HepG2 (cell line): ENCODE results near the gene SETD5. TPM values are rescaled to one million over a fixed set of nuclear protein-coding genes. Genes with fewer than 3 reads are reported as not detected.
A peak's percentile ranks its signal among the peaks of the same experiment; 100 is the strongest.

Experiments
- FOXM1 ChIP-seq: sonication (generic); formaldehyde crosslinking; IDR thresholded peaks from 2 replicates; pipeline ENCODE4 v1.5.0; 2020; ENCODE audit warnings: missing genetic modification reagents
- MYC ChIP-seq: sonication (generic); formaldehyde crosslinking; IDR thresholded peaks from 2 replicates; pipeline ENCODE4 v1.9.0; 2021; ENCODE audit warnings: missing genetic modification reagents, borderline replicate concordance
- NCOA1 ChIP-seq: sonication (generic); formaldehyde crosslinking; IDR thresholded peaks from 2 replicates; pipeline ENCODE4 v1.9.0; 2021; ENCODE audit warnings: missing genetic modification reagents
- NR1H2 ChIP-seq: sonication (generic); formaldehyde crosslinking; IDR thresholded peaks from 2 replicates; pipeline ENCODE4 v1.8.1; 2022; ENCODE audit warnings: low read depth, missing genetic modification reagents, borderline replicate concordance
- NR2F1 ChIP-seq, 2 experiments: fragments of 450-650 bp in 1 of 2; formaldehyde crosslinking in 1 of 2; IDR thresholded peaks; 2 replicates each; pipeline versions ENCODE4 v1.5.0 to v1.6.1; 2016 to 2020; ENCODE audit warnings: mild to moderate bottlenecking in 1 of 2, missing compliant biosample characterization in 1 of 2, missing genetic modification reagents in 1 of 2, moderate library complexity in 1 of 2
- TAF1 ChIP-seq: sonication (generic); formaldehyde crosslinking; IDR thresholded peaks from 2 replicates; pipeline ENCODE4 v1.4.0; 2020; ENCODE audit warnings: missing genetic modification reagents
- TCF12 ChIP-seq, 2 experiments: fragments of 450-650 bp in 1 of 2; sonication (generic) in 1 of 2; formaldehyde crosslinking in 1 of 2; IDR thresholded peaks; 2 replicates each; pipeline versions ENCODE4 v1.6.1 to v1.8.0; 2017 to 2022; ENCODE audit warnings: antibody characterized with exemption in 1 of 2, mild to moderate bottlenecking in 1 of 2, missing genetic modification reagents in 1 of 2, moderate library complexity in 1 of 2
- ZFP82 ChIP-seq: sonication (generic); formaldehyde crosslinking; IDR thresholded peaks from 2 replicates; pipeline ENCODE4 v1.5.1; 2020; ENCODE audit warnings: mild to moderate bottlenecking, missing genetic modification reagents, borderline replicate concordance
- ZNF12 ChIP-seq: sonication (generic); formaldehyde crosslinking; IDR thresholded peaks from 2 replicates; pipeline ENCODE4 v1.5.0; 2020; ENCODE audit warnings: missing genetic modification reagents
- ZNF3 ChIP-seq: IDR thresholded peaks from 2 replicates; pipeline ENCODE4 v1.7.0; 2017; ENCODE audit warnings: inconsistent platforms
- ZNF709 ChIP-seq: sonication (generic); formaldehyde crosslinking; IDR thresholded peaks from 2 replicates; pipeline ENCODE4 v1.5.0; 2020; ENCODE audit warnings: mild to moderate bottlenecking, missing genetic modification reagents
- ZXDC ChIP-seq: sonication (generic); formaldehyde crosslinking; IDR thresholded peaks from 2 replicates; pipeline ENCODE4 v1.5.0; 2020; ENCODE audit warnings: mild to moderate bottlenecking, missing genetic modification reagents
- polyA plus RNA-seq, 8 experiments: library from polyadenylated mRNA; depleted of rRNA in 3 of 8; stranded (reverse) in 7 of 8; unstranded in 1 of 8; fragments of >200 nt; fragmentation: Illumina TruSeq in 4 of 8; extraction: Trizol in 4 of 8; gene quantifications; 2 replicates each; pipeline versions ENCODE4 v1.2.1 to v1.2.3, GENCODE V29; 2011 to 2016; ENCODE audit warnings: low read depth in 4 of 8, missing spikeins in 1 of 8, mixed read lengths in 1 of 8; ENCODE audit not compliant: insufficient read depth in 1 of 8
- total RNA-seq, 5 experiments: library from RNA; depleted of rRNA; stranded (reverse); fragments of >200 nt; fragmentation: Illumina TruSeq; extraction: Trizol; gene quantifications; 2 replicates each; pipeline ENCODE4 v1.2.3, GENCODE V29; 2016; ENCODE audit warnings: low read depth in 1 of 5
- TF ChIP-seq, protein P1 (sequence below): IDR thresholded peaks from 2 replicates; pipeline ENCODE4 v1.6.1; 2016; ENCODE audit warnings: missing compliant biosample characterization, missing genetic modification reagents, borderline replicate concordance
- TF ChIP-seq, protein P2 (sequence below): sonication (generic); formaldehyde crosslinking; IDR thresholded peaks from 2 replicates; pipeline ENCODE4 v1.5.1; 2020; ENCODE audit warnings: mild to moderate bottlenecking, missing genetic modification reagents
- TF ChIP-seq, protein P3 (sequence below): sonication (generic); formaldehyde crosslinking; IDR thresholded peaks from 2 replicates; pipeline ENCODE4 v1.9.0; 2022; ENCODE audit warnings: missing genetic modification reagents, mild to moderate bottlenecking, borderline replicate concordance
- TF ChIP-seq, protein P4 (sequence below): sonication (generic); formaldehyde crosslinking; IDR thresholded peaks from 2 replicates; pipeline ENCODE4 v1.4.0; 2020; ENCODE audit warnings: missing genetic modification reagents

The SETD5 gene
- total and polyA plus RNA-seq, 2 of the 13 experiments (the other 11 are each of a cell fraction or from before 2014, with no cell fraction given), result 46.8 to 95.8 TPM

GRCh38 chr3:9422712-9423424, 25.5 kb downstream of the SETD5 start (continued):
- TF ChIP-seq ZNF709 (CRISPR knock-in tag) (no peak), ZFP82 (CRISPR knock-in tag) (no peak), TAF1 (CRISPR knock-in tag) (no peak; the same call in 1 of the 2 replicates), NCOA1 (no peak), TCF12 (IDR thresholded peaks at IDR 0.05) (no peak), TCF12 (CRISPR knock-in tag; IDR thresholded peaks at IDR 0.05) (no peak), ZNF3 (CRISPR knock-in tag) (peak; percentile 45; the same call in 1 of the 2 replicates), FOXM1 (CRISPR knock-in tag) (no peak), NR2F1 (CRISPR knock-in tag; IDR thresholded peaks at IDR 0.05) (no peak), MYC (no peak), ZNF12 (peak; percentile 70; the same call in 1 of the 2 replicates), NR1H2 (CRISPR knock-in tag) (no peak), ZXDC (CRISPR knock-in tag) (no peak)
- TF ChIP-seq, protein P1, sequence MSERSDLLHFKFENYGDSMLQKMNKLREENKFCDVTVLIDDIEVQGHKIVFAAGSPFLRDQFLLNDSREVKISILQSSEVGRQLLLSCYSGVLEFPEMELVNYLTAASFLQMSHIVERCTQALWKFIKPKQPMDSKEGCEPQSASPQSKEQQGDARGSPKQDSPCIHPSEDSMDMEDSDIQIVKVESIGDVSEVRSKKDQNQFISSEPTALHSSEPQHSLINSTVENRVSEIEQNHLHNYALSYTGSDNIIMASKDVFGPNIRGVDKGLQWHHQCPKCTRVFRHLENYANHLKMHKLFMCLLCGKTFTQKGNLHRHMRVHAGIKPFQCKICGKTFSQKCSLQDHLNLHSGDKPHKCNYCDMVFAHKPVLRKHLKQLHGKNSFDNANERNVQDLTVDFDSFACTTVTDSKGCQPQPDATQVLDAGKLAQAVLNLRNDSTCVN (CRISPR knock-in tag), result no peak
- TF ChIP-seq, protein P2, sequence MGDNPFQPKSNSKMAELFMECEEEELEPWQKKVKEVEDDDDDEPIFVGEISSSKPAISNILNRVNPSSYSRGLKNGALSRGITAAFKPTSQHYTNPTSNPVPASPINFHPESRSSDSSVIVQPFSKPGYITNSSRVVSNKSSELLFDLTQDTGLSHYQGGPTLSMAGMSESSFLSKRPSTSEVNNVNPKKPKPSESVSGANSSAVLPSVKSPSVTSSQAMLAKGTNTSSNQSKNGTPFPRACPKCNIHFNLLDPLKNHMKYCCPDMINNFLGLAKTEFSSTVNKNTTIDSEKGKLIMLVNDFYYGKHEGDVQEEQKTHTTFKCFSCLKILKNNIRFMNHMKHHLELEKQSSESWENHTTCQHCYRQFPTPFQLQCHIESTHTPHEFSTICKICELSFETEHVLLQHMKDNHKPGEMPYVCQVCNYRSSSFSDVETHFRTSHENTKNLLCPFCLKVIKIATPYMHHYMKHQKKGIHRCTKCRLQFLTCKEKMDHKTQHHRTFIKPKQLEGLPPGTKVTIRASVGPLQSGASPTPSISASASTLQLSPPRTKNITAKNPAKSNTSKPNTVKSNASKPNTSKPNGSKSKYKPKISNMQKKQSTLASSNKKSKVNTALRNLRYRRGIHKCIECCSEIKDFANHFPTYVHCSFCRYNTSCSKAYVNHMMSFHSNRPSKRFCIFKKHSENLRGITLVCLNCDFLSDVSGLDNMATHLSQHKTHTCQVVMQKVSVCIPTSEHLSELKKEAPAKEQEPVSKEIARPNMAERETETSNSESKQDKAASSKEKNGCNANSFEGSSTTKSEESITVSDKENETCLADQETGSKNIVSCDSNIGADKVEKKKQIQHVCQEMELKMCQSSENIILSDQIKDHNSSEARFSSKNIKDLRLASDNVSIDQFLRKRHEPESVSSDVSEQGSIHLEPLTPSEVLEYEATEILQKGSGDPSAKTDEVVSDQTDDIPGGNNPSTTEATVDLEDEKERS (CRISPR knock-in tag), result peak; percentile 58; the same call in 1 of the 2 replicates
- TF ChIP-seq, protein P3, sequence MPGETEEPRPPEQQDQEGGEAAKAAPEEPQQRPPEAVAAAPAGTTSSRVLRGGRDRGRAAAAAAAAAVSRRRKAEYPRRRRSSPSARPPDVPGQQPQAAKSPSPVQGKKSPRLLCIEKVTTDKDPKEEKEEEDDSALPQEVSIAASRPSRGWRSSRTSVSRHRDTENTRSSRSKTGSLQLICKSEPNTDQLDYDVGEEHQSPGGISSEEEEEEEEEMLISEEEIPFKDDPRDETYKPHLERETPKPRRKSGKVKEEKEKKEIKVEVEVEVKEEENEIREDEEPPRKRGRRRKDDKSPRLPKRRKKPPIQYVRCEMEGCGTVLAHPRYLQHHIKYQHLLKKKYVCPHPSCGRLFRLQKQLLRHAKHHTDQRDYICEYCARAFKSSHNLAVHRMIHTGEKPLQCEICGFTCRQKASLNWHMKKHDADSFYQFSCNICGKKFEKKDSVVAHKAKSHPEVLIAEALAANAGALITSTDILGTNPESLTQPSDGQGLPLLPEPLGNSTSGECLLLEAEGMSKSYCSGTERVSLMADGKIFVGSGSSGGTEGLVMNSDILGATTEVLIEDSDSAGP, result no peak
- TF ChIP-seq, protein P4, sequence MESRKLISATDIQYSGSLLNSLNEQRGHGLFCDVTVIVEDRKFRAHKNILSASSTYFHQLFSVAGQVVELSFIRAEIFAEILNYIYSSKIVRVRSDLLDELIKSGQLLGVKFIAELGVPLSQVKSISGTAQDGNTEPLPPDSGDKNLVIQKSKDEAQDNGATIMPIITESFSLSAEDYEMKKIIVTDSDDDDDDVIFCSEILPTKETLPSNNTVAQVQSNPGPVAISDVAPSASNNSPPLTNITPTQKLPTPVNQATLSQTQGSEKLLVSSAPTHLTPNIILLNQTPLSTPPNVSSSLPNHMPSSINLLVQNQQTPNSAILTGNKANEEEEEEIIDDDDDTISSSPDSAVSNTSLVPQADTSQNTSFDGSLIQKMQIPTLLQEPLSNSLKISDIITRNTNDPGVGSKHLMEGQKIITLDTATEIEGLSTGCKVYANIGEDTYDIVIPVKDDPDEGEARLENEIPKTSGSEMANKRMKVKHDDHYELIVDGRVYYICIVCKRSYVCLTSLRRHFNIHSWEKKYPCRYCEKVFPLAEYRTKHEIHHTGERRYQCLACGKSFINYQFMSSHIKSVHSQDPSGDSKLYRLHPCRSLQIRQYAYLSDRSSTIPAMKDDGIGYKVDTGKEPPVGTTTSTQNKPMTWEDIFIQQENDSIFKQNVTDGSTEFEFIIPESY (CRISPR knock-in tag), result no peak
